ENCODE results near the gene OGFOD3. TPM values are rescaled to one million over a fixed set of nuclear protein-coding genes. Genes with fewer than 3 reads are reported as not detected.

OGFOD3 gene
- total and polyA plus RNA-seq, 9 of the 15 experiments (the other 6 are each of a cell fraction or from before 2014, with no cell fraction given): 0.69 to 44.7 (median 18.9) TPM

GRCh38 chr17:82345151-82345976, 73.0 kb downstream of the OGFOD3 start (continued):
- peak; percentile 71 for TF ChIP-seq NEUROD1 (IDR thresholded peaks at IDR 0.05; ENCODE audit: borderline replicate concordance, low read depth, low read length, partially characterized antibody)
- no peak for TF ChIP-seq CTCFL (IDR thresholded peaks at IDR 0.05; ENCODE audit: borderline replicate concordance, insufficient read depth, low read depth, low read length, poor library complexity, severe bottlenecking)
- TF ChIP-seq ZNF764 (CRISPR knock-in tag; IDR thresholded peaks at IDR 0.05; ENCODE audit: low read depth): no peak
- no peak for TF ChIP-seq ZNF695 (CRISPR knock-in tag; IDR thresholded peaks at IDR 0.05)
- no peak for TF ChIP-seq ZNF165 (CRISPR knock-in tag; IDR thresholded peaks at IDR 0.05; ENCODE audit: borderline replicate concordance)
- TF ChIP-seq PURB (CRISPR knock-in tag; IDR thresholded peaks at IDR 0.05; ENCODE audit: low read depth): no peak
- TF ChIP-seq NFATC3 (IDR thresholded peaks at IDR 0.05): peak; percentile 70; the same call in 1 of the 2 replicates
- no peak for TF ChIP-seq ILF3 (IDR thresholded peaks at IDR 0.05; ENCODE audit: borderline replicate concordance)
- no peak for TF ChIP-seq TFAM (CRISPR knock-in tag; conservative IDR thresholded peaks at IDR 0.05)
- TF ChIP-seq DDX20 (tag; IDR thresholded peaks at IDR 0.05; ENCODE audit: low read depth): no peak
- TF ChIP-seq CBFB (CRISPR knock-in tag; IDR thresholded peaks at IDR 0.05): no peak
- TF ChIP-seq TRIM25 (IDR thresholded peaks at IDR 0.05; ENCODE audit: borderline replicate concordance): no peak
- TF ChIP-seq CEBPZ (IDR thresholded peaks at IDR 0.05; ENCODE audit: borderline replicate concordance, low read depth, low read length): no peak
- no peak; the same call in 1 of the 2 replicates for TF ChIP-seq SIN3B (IDR thresholded peaks at IDR 0.05; ENCODE audit: low read depth)
- no peak for TF ChIP-seq EZH2 (IDR thresholded peaks at IDR 0.05; ENCODE audit: borderline replicate concordance, low read depth, low read length)
- TF ChIP-seq HIVEP1 (CRISPR knock-in tag; IDR thresholded peaks at IDR 0.05): 0 out of 2 replicates have a peak, but pooled peaks have one; percentile 38
